PC-3 (cell line): Measurements from ENCODE around the gene ECHDC3.

Source experiments
- EZH2 ChIP-seq: fragments of 300-600 bp; sonication (generic); IDR thresholded peaks from one replicate; pipeline ENCODE4 v1.6.1; 2017; ENCODE audit warnings: antibody characterized with exemption, mild to moderate bottlenecking, low read length; ENCODE audit not compliant: unreplicated experiment
- EZH2phosphoT487 ChIP-seq: fragments of 300-600 bp; sonication (generic); IDR thresholded peaks from 2 replicates; pipeline ENCODE4 v1.6.1; 2018; ENCODE audit warnings: mild to moderate bottlenecking, antibody characterized with exemption, low read length, borderline replicate concordance
- TF ChIP-seq, protein P1 (sequence below): fragments of 300-600 bp; sonication (generic); conservative IDR thresholded peaks from 2 replicates; pipeline ENCODE4 v1.5.1; 2017; ENCODE audit warnings: antibody characterized with exemption, low read depth, mild to moderate bottlenecking, low read length

DNA sequence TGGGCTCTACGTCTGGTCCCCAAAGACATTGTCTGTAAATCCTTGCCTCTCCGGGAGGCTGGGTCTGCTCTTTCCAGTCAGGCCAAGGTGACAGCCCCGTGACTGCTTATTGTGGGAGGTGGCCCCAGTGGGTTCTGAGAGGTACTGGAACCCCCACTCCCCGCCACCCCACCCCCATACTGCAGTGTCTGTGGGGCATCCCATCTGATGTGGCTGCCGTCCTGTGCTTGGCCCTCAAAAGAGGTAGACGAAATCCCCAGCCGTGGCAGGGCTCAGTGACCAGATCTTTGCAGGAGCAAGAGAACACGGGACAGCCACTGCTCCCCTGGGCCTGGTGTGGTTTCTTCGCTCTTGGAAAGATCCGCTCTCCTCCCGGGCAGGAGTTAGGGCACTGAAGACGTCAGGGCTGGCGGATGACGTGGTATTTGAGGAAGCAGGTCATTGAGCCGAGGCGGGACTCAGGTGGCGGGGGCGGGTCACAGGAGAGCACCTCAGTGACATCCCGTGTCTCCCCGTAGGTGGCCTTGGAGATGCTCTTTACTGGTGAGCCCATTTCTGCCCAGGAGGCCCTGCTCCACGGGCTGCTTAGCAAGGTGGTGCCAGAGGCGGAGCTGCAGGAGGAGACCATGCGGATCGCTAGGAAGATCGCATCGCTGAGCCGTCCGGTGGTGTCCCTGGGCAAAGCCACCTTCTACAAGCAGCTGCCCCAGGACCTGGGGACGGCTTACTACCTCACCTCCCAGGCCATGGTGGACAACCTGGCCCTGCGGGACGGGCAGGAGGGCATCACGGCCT is 20.7 kb downstream of the ECHDC3 start:
- TF ChIP-seq, protein P1, sequence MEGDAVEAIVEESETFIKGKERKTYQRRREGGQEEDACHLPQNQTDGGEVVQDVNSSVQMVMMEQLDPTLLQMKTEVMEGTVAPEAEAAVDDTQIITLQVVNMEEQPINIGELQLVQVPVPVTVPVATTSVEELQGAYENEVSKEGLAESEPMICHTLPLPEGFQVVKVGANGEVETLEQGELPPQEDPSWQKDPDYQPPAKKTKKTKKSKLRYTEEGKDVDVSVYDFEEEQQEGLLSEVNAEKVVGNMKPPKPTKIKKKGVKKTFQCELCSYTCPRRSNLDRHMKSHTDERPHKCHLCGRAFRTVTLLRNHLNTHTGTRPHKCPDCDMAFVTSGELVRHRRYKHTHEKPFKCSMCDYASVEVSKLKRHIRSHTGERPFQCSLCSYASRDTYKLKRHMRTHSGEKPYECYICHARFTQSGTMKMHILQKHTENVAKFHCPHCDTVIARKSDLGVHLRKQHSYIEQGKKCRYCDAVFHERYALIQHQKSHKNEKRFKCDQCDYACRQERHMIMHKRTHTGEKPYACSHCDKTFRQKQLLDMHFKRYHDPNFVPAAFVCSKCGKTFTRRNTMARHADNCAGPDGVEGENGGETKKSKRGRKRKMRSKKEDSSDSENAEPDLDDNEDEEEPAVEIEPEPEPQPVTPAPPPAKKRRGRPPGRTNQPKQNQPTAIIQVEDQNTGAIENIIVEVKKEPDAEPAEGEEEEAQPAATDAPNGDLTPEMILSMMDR, result no peak
- no peak for TF ChIP-seq EZH2
- no peak for TF ChIP-seq EZH2phosphoT487
